HG03342 (cell line): ENCODE measurements around the gene TACC2.

Experiments
- ATAC-seq: cut with Tn5 transposase; IDR thresholded peaks from one replicate; pipeline ENCODE4 v1.9.1; 2021; ENCODE audit warnings: mild to moderate bottlenecking, moderate library complexity; ENCODE audit not compliant: unreplicated experiment

Gene TACC2

DNA sequence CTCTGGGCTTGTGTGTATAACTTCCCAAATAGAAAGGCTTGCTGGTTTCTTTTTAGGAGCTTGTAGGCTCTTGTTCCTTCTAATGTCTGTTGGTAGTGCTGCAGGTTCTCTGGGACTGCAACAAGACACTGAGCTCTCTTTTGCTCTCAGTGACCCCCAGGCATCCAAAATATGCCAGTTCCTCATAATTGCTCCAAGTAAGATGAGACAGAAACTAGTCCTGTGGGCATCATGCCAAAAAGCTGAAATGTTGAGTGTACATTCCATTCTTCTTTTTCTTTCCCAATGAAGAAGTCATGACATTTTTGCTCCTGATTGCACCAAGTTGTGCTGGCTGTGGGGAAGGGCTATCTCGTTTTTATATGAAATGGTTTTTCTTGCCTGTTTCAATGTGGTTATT lies 275.0 kb downstream of the TACC2 start:
- no peak for ATAC-seq

- ATAC-seq, result no peak
These were observed 275.5 kb downstream of the TACC2 start for GRCh38 chr10:122264436-122264835.

- ATAC-seq, result no peak
These were observed 276.0 kb downstream of the TACC2 start for GRCh38 chr10:122264931-122265330.

DNA sequence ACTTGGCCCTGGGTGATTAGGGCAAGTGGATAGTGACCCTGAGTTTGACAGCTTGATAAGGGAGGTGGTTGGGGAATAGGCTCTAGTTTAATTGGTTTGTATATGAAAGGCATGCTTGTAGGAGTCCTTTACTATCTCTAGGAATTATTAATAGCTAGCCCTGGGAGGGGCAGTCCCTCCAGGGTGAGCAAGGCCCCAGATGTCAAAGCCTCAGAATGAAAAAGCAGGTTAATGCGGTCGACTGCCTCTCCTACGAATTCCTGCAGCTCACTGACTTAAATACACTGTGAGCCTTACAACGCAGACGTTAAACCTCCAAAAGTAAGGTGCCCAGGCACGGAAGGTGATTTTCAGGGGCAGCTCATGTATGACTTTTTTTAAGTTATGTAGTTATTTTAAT lies 276.9 kb downstream of the TACC2 start:
- ATAC-seq, result no peak

DNA sequence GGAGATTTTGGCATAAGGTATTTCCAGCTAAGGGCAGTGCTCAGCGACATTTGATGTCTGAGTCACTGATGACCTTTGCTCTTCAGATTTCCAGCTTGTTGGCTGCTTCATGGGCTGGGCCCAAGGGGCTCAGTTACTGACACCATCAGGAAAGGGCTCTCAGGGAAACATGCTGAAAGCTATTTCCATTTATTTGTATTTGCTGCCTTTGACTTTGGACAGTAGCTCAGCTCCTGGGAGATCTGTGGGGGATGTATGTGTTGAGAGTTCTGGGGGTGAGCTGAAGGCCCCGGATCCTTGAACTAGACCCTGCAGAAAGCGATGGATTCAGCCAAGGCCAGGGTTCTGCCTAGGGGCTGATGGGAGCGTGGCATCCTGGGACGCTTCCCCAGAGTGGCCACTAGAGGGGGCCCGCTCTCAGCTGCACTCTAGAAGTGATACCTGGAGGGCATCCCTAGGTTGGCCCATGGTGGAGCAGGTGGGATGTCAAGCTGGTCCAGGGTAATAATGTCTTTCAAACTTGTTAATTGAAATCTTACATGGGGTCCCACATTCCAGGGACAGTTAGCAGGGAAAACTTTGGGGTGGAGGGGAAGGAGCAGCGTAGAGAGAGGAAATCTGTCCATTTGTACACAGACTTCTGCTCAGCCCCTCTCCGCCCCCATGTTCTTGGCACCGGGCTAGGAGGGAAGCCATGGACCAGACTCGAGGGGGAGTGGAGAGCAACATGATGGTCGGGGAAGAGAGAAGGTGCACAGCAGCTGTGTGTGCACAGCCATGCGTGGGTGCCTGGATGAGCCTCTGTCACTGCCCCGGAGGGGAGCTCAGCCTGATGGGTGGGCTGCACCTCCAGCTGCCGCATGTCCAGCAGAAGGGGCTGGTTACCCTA lies 279.1 kb downstream of the TACC2 start:
- ATAC-seq, result peak; percentile 89

- no peak for ATAC-seq
These were observed 280.2 kb downstream of the TACC2 start for GRCh38 chr10:122269059-122269687.

GRCh38 chr10:122271076-122271475 lies 282.1 kb downstream of the TACC2 start, which contains the start of gene BTBD16:
Gene BTBD16 (plus strand): TSS chr10:122271296. CDS start chr10:122275082, 3,786 bp downstream.
- ATAC-seq, result no peak

GRCh38 chr10:122273966-122274545 lies 285.1 kb downstream of the TACC2 start:
- ATAC-seq, result no peak

GRCh38 chr10:122276611-122277208 lies 287.7 kb downstream of the TACC2 start:
- no peak for ATAC-seq

DNA sequence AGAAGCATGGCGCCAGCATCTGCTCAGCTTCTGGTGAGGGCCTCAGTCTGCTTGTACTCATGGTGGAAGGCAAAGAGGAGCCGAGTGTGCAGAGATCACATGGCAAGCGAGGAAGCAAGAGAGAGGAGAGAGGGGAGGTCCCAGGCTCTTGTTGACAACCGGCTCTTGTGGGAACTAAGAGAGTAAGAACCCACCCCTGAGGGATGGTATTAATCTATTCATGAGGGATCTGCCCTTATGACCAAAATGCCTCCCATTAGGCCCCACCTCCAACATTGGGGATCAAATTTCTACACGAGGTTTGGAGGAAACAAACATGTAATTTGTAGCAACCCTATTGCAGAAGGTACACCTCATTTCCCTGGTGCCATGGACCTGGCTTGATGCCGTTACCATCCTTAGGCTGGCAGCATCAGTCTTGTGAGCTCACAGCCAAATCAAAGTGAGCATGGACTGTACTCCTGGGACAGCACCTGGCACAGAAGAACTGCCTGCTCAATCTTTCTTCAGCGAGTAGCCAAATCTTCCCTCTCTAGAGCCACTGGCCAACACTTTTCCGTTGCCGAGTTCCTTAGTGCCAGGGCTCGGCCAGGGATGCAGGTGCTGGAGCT lies 288.7 kb downstream of the TACC2 start:
- no peak for ATAC-seq

DNA sequence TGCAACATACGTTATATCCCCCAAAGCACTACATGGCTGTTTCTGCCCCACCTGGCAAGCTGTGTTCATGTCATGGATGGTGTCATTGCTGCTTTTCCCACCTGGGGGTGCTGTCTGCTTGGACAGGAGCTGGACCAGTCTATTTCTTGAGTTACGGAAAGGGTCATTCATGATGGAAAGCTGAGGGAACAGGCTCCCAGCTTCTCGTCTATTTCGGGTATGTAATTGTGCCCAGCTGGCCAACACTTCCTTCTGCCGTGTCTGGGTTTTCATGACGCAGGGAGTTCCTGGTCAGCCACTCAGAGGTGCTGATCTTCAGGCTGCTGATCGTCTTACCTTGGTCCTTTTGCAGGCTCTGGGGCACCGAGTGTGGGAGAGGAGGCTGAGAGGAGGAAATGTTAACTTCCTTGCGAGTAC lies 290.8 kb downstream of the TACC2 start:
- no peak for ATAC-seq

- ATAC-seq, result no peak
These were observed 291.2 kb downstream of the TACC2 start for GRCh38 chr10:122280156-122280555.

GRCh38 chr10:122281018-122281626 lies 292.2 kb downstream of the TACC2 start:
- ATAC-seq, result no peak

DNA sequence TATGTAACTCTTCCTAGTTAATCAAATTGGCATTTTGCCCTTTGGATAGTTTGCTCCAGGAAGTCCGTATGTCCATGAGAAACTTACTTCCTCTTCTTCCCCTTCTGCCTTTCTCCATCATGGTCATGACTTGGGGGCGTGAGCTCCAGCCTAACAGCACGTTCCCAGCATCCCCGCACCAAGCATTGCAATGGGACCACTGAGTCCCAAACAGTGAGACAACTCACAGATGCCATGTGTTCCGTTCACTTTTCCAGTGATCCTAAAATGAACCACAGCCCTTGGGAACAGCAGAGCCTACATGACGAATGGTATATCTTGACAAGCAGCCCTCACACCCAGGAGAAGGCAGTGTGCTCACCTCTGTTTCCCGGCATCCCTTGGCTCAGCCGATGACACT lies 292.8 kb downstream of the TACC2 start:
- ATAC-seq, result no peak

GRCh38 chr10:122282253-122282671 lies 293.3 kb downstream of the TACC2 start:
- no peak for ATAC-seq

- no peak for ATAC-seq
These were observed 293.9 kb downstream of the TACC2 start for GRCh38 chr10:122282909-122283308.

GRCh38 chr10:122285506-122286444 lies 296.8 kb downstream of the TACC2 start:
- no peak for ATAC-seq

DNA sequence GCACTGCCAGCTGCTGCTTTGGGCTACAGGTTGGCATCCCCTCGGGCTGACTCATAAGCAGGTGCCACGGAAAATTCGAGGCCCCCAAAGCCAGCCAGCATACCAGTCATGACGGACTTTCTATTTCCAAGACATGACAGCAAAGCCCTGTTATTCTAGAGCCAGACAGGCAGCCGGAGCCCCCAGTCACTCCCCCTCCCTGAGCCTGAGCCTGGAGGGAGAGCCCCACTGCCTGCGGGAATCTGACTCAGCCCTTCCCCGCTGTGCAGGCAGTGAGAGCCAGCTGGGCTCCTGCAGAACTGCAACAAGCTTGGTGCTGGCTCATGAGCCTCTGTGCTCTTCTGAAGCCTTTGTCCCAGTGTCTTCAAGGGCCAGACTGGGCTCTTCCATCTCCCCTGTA lies 297.9 kb downstream of the TACC2 start:
- ATAC-seq, result no peak

- ATAC-seq, result no peak
These were observed 298.6 kb downstream of the TACC2 start for GRCh38 chr10:122287570-122287969.
